ENCODE measurements around the gene MLLT11. TPM values are rescaled to one million over a fixed set of nuclear protein-coding genes. Genes with fewer than 3 reads are reported as not detected.

MLLT11 gene
- total RNA-seq, result 1 to 10 TPM in 1 of 2 donors, under 1 TPM in 1; 0.42 to 1.3 TPM

DNA sequence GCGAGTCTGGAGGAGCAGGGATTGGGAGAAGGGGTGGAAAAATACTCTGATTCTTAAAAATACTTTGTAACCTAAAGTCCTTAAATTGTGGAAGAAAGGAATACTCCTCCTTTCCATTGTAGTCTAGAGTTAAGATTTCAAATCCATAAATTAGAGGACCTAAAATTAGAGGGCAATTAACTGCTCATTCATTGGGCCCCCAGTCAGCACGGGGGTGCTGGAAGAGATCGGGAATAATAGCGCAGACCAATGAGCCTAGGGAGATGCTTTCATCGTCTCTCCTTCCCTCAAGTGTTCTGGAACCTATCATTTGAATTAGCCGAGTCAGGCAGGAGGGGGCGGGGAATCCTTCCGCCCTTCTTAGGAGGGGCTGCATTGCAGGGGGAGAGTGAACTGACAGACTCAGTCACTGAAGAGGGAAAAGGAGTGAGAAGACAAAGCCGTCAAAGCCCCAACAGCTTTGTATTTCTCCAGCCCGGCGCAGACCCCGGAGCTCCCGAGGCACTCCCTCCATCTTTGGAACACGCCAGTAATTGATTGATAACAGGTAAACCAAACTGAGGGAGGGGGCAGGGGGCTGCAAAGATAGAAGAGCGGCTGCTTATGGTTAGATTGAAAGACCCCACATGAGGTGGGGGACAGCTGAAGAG lies at the start of gene MLLT11:
TSS of gene MLLT11 (plus strand) at position 391 of the 650 bp plus-strand sequence. CDS start 6,828 bp downstream, outside the sequence.
- Histone ChIP-seq H3K27ac (peak within 1 kb of the TSS; percentile 91), H3K4me3 (peak within 1 kb of the TSS; percentile 88), H3K27me3 (no peaks in the 10 kb centered on the region), H3K4me1 (peaks cover 7% of the 10 kb centered on the region), H3K36me3 (peaks cover 5% of the 10 kb centered on the region), H3K9ac (ENCODE audit: low read depth in 2 of 2, low read length in 2 of 2) (peak within 1 kb of the TSS; percentile 93 to 98), H3K9me3 (no peaks in the 10 kb centered on the region)
- TF ChIP-seq CTCF (IDR thresholded peaks at IDR 0.05), result no peak
- DNase-seq, result peak; percentile 45
- intact Hi-C loops (cut with DNase I), result no loop called here

DNA sequence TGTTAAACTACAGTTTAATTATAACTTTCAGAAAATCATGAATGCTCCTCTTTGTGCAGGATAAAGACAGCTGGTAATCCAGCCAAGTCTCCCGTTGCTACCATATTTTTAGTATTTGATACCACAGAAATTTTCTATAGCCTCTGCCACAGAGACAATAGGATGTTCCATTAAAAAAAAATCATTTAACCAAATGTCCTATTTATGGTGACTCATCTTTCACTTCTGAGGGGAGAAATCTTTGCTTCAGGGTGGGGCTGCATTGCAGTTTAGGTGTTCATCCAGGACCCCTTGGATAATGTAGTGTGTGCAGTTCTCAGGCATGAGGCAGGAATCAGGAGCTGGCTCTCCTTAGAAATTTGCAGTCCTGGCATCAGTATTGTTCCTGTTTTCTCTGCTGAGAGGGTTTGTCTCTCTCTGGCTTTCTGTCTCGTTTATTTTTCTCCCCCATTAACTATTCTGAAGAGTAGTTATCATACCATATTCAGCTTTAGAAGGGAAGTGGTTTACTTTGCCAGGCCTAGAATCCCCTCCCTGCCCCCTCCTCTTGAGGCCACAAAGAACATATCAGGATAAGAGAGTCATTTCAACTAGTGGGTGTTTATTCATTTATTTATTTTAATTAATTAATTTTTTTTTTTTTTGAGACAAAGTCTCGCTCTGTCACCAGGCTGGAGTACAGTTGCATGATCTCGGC lies 48.9 kb upstream of the MLLT11 start:
- no peak overlapping the region for H3K4me3 ChIP-seq
- intact Hi-C loops (cut with DNase I), result no loop called here
- no peaks in the 10 kb centered on the region for H3K27me3 ChIP-seq
- TF ChIP-seq CTCF (IDR thresholded peaks at IDR 0.05), result no peak
- peaks cover 10% of the 10 kb centered on the region for H3K4me1 ChIP-seq
- DNase-seq, result no peak
- H3K9ac ChIP-seq (ENCODE audit: low read depth in 2 of 2, low read length in 2 of 2), result no peak overlapping the region
- H3K27ac ChIP-seq, result no peak overlapping the region
- no peaks in the 10 kb centered on the region for H3K9me3 ChIP-seq
- H3K36me3 ChIP-seq, result no peaks in the 10 kb centered on the region

GRCh38 chr1:151012684-151013471 lies 47.3 kb upstream of the MLLT11 start:
- Histone ChIP-seq H3K9ac (ENCODE audit: low read depth in 2 of 2, low read length in 2 of 2) (peak overlapping the region in 1 of 2 donors; percentile 53), H3K4me3 (no peak overlapping the region), H3K36me3 (no peaks in the 10 kb centered on the region), H3K27ac (peak overlapping the region; percentile 54), H3K4me1 (no peaks in the 10 kb centered on the region), H3K27me3 (no peaks in the 10 kb centered on the region), H3K9me3 (no peaks in the 10 kb centered on the region)
- no peak for TF ChIP-seq CTCF (IDR thresholded peaks at IDR 0.05)
- DNase-seq, result peak; percentile 72
- intact Hi-C loops (cut with DNase I), result no loop called here

GRCh38 chr1:151013518-151013917 lies 46.7 kb upstream of the MLLT11 start:
- Histone ChIP-seq H3K27ac (peak overlapping the region; percentile 54), H3K9ac (ENCODE audit: low read depth in 2 of 2, low read length in 2 of 2) (peak overlapping the region in 1 of 2 donors; percentile 53), H3K27me3 (no peaks in the 10 kb centered on the region), H3K9me3 (no peaks in the 10 kb centered on the region), H3K4me1 (no peaks in the 10 kb centered on the region), H3K4me3 (no peak overlapping the region), H3K36me3 (no peaks in the 10 kb centered on the region)
- peak; percentile 41 for DNase-seq
- intact Hi-C loops (cut with DNase I), result no loop called here
- no peak for TF ChIP-seq CTCF (IDR thresholded peaks at IDR 0.05)

DNA sequence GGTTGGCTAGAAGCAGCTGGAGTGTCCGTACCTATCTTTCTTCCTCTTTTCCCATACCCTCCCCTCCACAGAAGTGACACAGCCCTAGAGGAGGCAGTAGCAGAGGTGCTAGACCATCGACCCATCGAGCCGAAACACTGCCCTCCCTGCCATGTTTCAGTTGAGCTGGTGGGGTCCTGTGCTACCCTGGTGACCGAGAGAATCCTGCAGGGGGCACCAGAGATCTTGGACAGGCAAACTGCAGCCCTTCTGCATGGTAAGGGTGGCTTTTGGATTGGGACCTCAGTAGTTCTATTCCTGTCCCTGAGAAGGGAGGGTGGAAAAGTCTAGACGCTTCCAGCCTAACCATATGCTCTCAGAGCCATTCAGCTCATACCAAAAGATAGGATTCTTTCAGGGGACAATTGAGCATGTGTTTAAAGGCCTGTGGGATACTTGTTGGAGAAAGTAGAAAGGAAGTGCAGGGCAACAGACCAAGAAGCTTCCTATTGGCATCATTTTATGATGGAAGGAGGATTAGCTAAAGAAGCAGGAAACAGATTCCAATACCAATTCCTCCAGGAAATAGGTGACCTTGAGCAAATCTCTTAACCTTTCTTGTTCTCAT lies 35.6 kb upstream of the MLLT11 start:
- intact Hi-C loops (cut with DNase I), result loop anchor here (10.0 kb wide), 1 partner anchor 130 kb away; the partner anchor contains the start of gene TNFAIP8L2
- H3K27me3 ChIP-seq, result no peaks in the 10 kb centered on the region
- no peak overlapping the region for H3K4me3 ChIP-seq
- no peaks in the 10 kb centered on the region for H3K9me3 ChIP-seq
- no peak overlapping the region for H3K27ac ChIP-seq
- peak; percentile 83 for DNase-seq
- H3K4me1 ChIP-seq, result no peaks in the 10 kb centered on the region
- H3K9ac ChIP-seq (ENCODE audit: low read depth in 2 of 2, low read length in 2 of 2), result no peak overlapping the region
- peaks cover 3% of the 10 kb centered on the region for H3K36me3 ChIP-seq
- TF ChIP-seq CTCF (IDR thresholded peaks at IDR 0.05), result peak; percentile 48
